Esophagus (tissue), 2 donors: ENCODE results near the gene ZNF808. TPM values are rescaled to one million over a fixed set of nuclear protein-coding genes. Genes with fewer than 3 reads are reported as not detected.
"Not testable (repeated sequence)": the region's sequence is repeated elsewhere in the genome, so short reads cannot be mapped to it uniquely, and the experiment has no call there.

Source experiments
- H3K27ac ChIP-seq, 2 donors: one replicate each; pipeline ENCODE4 v1.5.1; 2013; ENCODE audit warnings: low read depth in 2 of 2, mild to moderate bottlenecking in 2 of 2, inconsistent platforms in 1 of 2, low read length in 1 of 2, moderate library complexity in 1 of 2
- H3K27me3 ChIP-seq, 2 donors: one replicate each; pipeline ENCODE4 v1.6.1; 2013; ENCODE audit warnings: low read length in 2 of 2, control low read depth in 1 of 2, mild to moderate bottlenecking in 1 of 2; ENCODE audit not compliant: insufficient read depth in 2 of 2, control insufficient read depth in 1 of 2
- H3K36me3 ChIP-seq, 2 donors: one replicate each; pipeline ENCODE4 v1.6.1; 2013; ENCODE audit warnings: low read length in 1 of 2; ENCODE audit not compliant: control insufficient read depth in 2 of 2, insufficient read depth in 2 of 2
- H3K4me1 ChIP-seq, 2 donors: one replicate each; pipeline ENCODE4 v1.6.1; 2013; ENCODE audit warnings: low read length in 1 of 2; ENCODE audit not compliant: control insufficient read depth in 2 of 2, insufficient read depth in 2 of 2
- H3K4me3 ChIP-seq, 2 donors: one replicate each; pipeline ENCODE4 v1.5.1; 2013; ENCODE audit warnings: low read length in 2 of 2, mild to moderate bottlenecking in 2 of 2, low read depth in 1 of 2, moderate library complexity in 1 of 2
- H3K9me3 ChIP-seq, 2 donors: one replicate each; pipeline ENCODE4 v1.6.1; 2013; ENCODE audit warnings: mild to moderate bottlenecking in 2 of 2, low read depth in 1 of 2, low read length in 1 of 2, moderate library complexity in 1 of 2; ENCODE audit not compliant: control insufficient read depth in 2 of 2, insufficient read depth in 1 of 2
- WGBS, 2 donors: extraction: QIAGEN DNeasy Blood & Tissue Kit; methylation state at CpG; one replicate each; pipeline ENCODE4 v1.1.7; 2013; 5-methylcytosine and 5-hydroxymethylcytosine counted together
- polyA plus RNA-seq, 2 donors: library from polyadenylated mRNA; stranded (reverse); fragments of 200-250 nt; gene quantifications; one replicate each; pipeline ENCODE4 v1.2.3, GENCODE V29; 2013
- donor health status: healthy with polysubstance abuse.
- donor health status: Bipolar disorder and iron deficiency.

Gene ZNF808
- polyA plus RNA-seq, 2 donors, result 1.6 to 4.2 TPM

GRCh38 chr19:52554216-52554971 is 26.9 kb downstream of the ZNF808 start:
- Histone ChIP-seq H3K36me3 (peaks cover 10 to 11% of the 10 kb centered on the region in 2 donors), H3K27ac (no peak overlapping the region), H3K4me3 (peak overlapping the region in 1 of 2 donors; percentile 1), H3K4me1 (no peaks in the 10 kb centered on the region), H3K9me3 (peaks cover 3 to 37% of the 10 kb centered on the region in 2 donors), H3K27me3 (no peaks in the 10 kb centered on the region)
- WGBS, 2 donors, result 98 to 99% methylated on average over 15 of the region's 15 CpGs

DNA sequence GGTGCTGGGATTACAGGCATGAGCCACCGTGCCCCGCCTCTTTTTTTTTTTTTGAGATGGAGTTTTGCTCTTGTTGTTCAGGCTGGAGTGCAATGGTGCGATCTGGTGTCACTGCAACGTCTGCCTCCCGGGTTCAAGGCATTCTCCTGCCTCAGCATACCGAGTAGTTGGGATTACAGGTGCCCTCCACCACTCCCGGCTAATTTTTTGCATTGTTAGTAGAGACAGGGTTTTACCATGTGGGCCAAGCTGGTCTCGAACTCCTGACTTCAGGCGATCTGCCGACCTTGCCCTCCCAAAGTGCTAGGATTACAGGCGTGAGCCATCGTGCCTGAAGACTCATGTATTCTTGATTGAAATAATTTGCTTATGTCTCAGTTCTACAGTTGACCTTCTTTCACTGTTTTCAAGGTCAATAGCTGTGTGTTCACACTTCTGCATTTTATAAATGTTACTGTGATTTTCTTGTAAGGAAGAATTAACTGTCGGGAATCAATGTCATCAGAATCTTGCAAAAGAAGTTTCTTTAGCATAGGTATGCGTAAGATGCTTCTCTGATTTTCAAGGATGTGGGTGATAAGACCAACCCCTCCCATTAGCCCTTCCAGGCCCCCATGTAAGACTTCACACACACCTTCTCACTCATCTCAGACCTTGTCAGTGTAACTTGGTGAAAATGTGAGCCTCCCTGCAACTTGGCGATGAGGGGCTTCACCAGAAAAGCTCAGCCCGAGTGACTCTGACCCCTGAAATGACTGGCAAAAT is 29.9 kb downstream of the ZNF808 start:
- 97 to 98% methylated on average over 16 of the region's 16 CpGs for WGBS, 2 donors

DNA sequence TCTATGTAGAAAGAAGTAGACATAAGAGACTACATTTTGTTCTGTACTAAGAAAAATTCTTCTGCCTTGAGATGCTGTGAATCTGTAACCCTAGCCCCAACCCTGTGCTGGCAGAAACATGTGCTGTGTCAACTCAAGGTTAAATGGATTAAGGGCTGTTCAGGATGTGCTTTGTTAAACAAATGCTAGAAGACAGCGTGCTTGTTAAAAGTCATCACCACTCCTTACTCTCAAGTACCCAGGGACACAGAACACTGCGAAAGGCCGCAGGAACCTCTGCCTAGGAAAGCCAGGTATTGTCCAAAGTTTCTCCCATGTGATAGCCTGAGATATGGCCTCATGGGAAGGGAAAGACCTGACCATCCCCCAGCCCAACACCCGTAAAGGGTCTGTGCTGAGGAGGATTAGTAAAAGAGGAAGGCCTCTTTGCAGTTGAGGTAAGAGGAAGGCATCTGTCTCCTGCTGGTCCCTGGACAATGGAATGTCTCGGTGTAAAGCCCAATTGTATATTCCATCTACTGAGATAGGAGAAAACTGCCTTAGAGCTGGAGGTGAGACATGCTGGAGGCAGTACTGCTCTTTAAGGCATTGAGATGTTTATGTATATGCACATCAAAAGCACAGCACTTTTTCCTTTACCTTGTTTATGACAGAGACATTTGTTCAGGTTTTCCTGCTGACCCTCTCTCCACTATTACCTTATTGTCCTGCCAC is 31.4 kb downstream of the ZNF808 start:
- not testable (repeated sequence) for H3K4me3 ChIP-seq, H3K36me3 ChIP-seq, H3K27me3 ChIP-seq, H3K27ac ChIP-seq, H3K4me1 ChIP-seq
- H3K9me3 ChIP-seq, result peaks cover 3 to 41% of the 10 kb centered on the region in 2 donors
- 72 to 75% methylated on average over 5 of the region's 5 CpGs for WGBS, 2 donors

More for the DNA sequence above, 29.9 kb downstream of the ZNF808 start:
- H3K36me3 ChIP-seq, result peaks cover 8 to 9% of the 10 kb centered on the region in 2 donors
- H3K27ac ChIP-seq, result no peak overlapping the region
- peaks cover 3 to 36% of the 10 kb centered on the region in 2 donors for H3K9me3 ChIP-seq
- H3K27me3 ChIP-seq, result no peaks in the 10 kb centered on the region
- no peaks in the 10 kb centered on the region for H3K4me1 ChIP-seq
- no peak overlapping the region for H3K4me3 ChIP-seq

GRCh38 chr19:52561611-52562010 is 34.1 kb downstream of the ZNF808 start:
- not testable (repeated sequence) for H3K36me3 ChIP-seq, H3K27me3 ChIP-seq, H3K4me1 ChIP-seq, H3K27ac ChIP-seq, H3K4me3 ChIP-seq
- WGBS, 2 donors, result 96 to 99% methylated on average over 8 of the region's 8 CpGs
- peaks cover 5 to 28% of the 10 kb centered on the region in 2 donors for H3K9me3 ChIP-seq

- Histone ChIP-seq H3K27ac (no peak overlapping the region), H3K9me3 (peaks cover 2 to 18% of the 10 kb centered on the region in 2 donors), H3K4me3 (no peak overlapping the region), H3K27me3 (no peaks in the 10 kb centered on the region), H3K4me1 (peaks cover 2 to 3% of the 10 kb centered on the region in 2 donors), H3K36me3 (peaks cover 0 to 2% of the 10 kb centered on the region in 2 donors)
- WGBS, 2 donors, result 89 to 90% methylated on average over 6 of the region's 6 CpGs
These were observed 38.7 kb downstream of the ZNF808 start for GRCh38 chr19:52566121-52566520.

GRCh38 chr19:52566588-52566987 is 39.1 kb downstream of the ZNF808 start:
- Histone ChIP-seq H3K27ac (no peak overlapping the region), H3K27me3 (no peaks in the 10 kb centered on the region), H3K9me3 (peaks cover 2 to 17% of the 10 kb centered on the region in 2 donors), H3K4me1 (peaks cover 2 to 3% of the 10 kb centered on the region in 2 donors), H3K4me3 (no peak overlapping the region), H3K36me3 (peaks cover 0 to 2% of the 10 kb centered on the region in 2 donors)
- 88 to 91% methylated on average over 2 of the region's 2 CpGs for WGBS, 2 donors

- Histone ChIP-seq H3K4me3 (no peak overlapping the region), H3K9me3 (peaks cover 2 to 14% of the 10 kb centered on the region in 2 donors), H3K27ac (no peak overlapping the region), H3K36me3 (peaks cover 0 to 4% of the 10 kb centered on the region in 2 donors), H3K4me1 (peaks cover 2 to 3% of the 10 kb centered on the region in 2 donors), H3K27me3 (no peaks in the 10 kb centered on the region)
- WGBS, 2 donors, result 96 to 97% methylated on average over 14 of the region's 14 CpGs
These were observed 40.5 kb downstream of the ZNF808 start for GRCh38 chr19:52567921-52568320.

- WGBS, 2 donors, result 11 to 12% methylated on average over 13 of the region's 13 CpGs
- not testable (repeated sequence) for H3K36me3 ChIP-seq, H3K4me1 ChIP-seq, H3K27me3 ChIP-seq
- Histone ChIP-seq H3K9me3 (peaks cover 0 to 19% of the 10 kb centered on the region in 2 donors), H3K27ac (peak overlapping the region; percentile 24 to 75), H3K4me3 (peak overlapping the region; percentile 60 to 79)
These were observed 42.2 kb downstream of the ZNF808 start for GRCh38 chr19:52569638-52569999.
